ENCODE measurements around the gene NEK4. TPM values are rescaled to one million over a fixed set of nuclear protein-coding genes. Genes with fewer than 3 reads are reported as not detected.
A peak's percentile ranks its signal among the peaks of the same experiment; 100 is the strongest.

NEK4 gene
- total RNA-seq, 1 experiment from 2014 or later, result 14.6 TPM

GRCh38 chr3:52670621-52671521 lies 99.9 kb downstream of the NEK4 start:
- peak; percentile 60 for DNase-seq (ENCODE audit: low spot score)

- DNase-seq (ENCODE audit: low spot score), result no peak
Observed at GRCh38 chr3:52663098-52663497, 107.6 kb downstream of the NEK4 start.

- DNase-seq (ENCODE audit: low spot score), result no peak
Observed at GRCh38 chr3:52660046-52660445, 110.7 kb downstream of the NEK4 start.

Small RNA genes lying within 50 kb of the gene (small RNA-seq; reads per million reads assigned to genes)
- gene AC006254.2, result not detected
- gene RF00569, result 2,309 reads per million, percentile 99 among the genes with 10 or more reads in this experiment
- gene RF01183, result not detected
- 1.2 reads per million, percentile 45 among the genes with 10 or more reads in this experiment for gene SNORD19
- gene SNORD19B, result not detected
- gene SNORD69, result 1,125 reads per million, percentile 99 among the genes with 10 or more reads in this experiment

Other genes with a start within 250 kb of the NEK4 start
- gene NT5DC2, start 237.1 kb downstream of the NEK4 start, total RNA-seq (2014; rRNA removed; shearing (Covaris generic)), result 119 and 120 TPM in 2 replicates
- 15.3 and 38.3 TPM in 2 replicates for gene UQCC5, start 234.3 kb downstream of the NEK4 start, total RNA-seq (2014; rRNA removed; shearing (Covaris generic))
- 25.4 and 27.6 TPM in 2 replicates for gene PBRM1, start 85.0 kb downstream of the NEK4 start, total RNA-seq (2014; rRNA removed; shearing (Covaris generic))
- gene GNL3, start 84.9 kb downstream of the NEK4 start, total RNA-seq (2014; rRNA removed; shearing (Covaris generic)), result 69.6 and 69.8 TPM in 2 replicates
- 30.0 and 34.4 TPM in 2 replicates for gene GLT8D1, start 65.1 kb downstream of the NEK4 start, total RNA-seq (2014; rRNA removed; shearing (Covaris generic))
- 78.3 and 85.7 TPM in 2 replicates for gene SPCS1, start 64.8 kb downstream of the NEK4 start, total RNA-seq (2014; rRNA removed; shearing (Covaris generic))
- gene ITIH1, start 6.7 kb upstream of the NEK4 start, total RNA-seq (2014; rRNA removed; shearing (Covaris generic)), result 0.08 TPM in 1 of 2 replicates, not detected in the other
- not detected in 2 replicates for gene ITIH3, start 23.9 kb upstream of the NEK4 start, total RNA-seq (2014; rRNA removed; shearing (Covaris generic))
- gene ITIH4, start 59.7 kb upstream of the NEK4 start, total RNA-seq (2014; rRNA removed; shearing (Covaris generic)), result 0.08 TPM in 1 of 2 replicates, not detected in the other
- gene MUSTN1, start 64.1 kb upstream of the NEK4 start, total RNA-seq (2014; rRNA removed; shearing (Covaris generic)), result not detected in 2 replicates
- 5.1 and 8.4 TPM in 2 replicates for gene STIMATE, start 126.6 kb upstream of the NEK4 start, total RNA-seq (2014; rRNA removed; shearing (Covaris generic))